ENCODE results near the gene TAS2R1.

DNA sequence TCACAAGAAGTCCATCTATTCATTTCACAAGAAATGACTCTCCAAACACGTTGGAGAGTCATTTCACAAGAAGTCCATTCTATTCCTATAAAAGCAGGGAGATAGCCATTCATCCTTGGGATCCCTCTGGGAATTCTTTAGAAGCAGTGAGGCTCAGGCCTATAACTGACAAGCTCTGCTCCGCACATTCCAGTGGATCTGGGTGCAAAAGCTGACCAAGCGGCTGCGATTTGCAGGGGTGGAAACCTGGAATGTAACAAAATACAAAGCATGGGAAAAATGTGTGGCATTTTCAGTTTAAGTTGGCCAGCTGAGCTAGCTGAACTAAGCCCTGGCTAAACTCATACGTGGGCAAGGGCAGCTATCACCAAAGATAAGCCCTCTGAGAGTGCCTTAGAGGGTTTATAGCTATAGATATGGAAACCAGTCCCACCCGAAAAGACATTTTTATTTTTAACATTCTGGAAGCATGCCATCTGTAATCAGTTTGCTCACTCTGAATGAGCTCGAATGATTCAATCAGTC, 8.7 kb downstream of the TAS2R1 start:
- TF ChIP-seq, protein P1, sequence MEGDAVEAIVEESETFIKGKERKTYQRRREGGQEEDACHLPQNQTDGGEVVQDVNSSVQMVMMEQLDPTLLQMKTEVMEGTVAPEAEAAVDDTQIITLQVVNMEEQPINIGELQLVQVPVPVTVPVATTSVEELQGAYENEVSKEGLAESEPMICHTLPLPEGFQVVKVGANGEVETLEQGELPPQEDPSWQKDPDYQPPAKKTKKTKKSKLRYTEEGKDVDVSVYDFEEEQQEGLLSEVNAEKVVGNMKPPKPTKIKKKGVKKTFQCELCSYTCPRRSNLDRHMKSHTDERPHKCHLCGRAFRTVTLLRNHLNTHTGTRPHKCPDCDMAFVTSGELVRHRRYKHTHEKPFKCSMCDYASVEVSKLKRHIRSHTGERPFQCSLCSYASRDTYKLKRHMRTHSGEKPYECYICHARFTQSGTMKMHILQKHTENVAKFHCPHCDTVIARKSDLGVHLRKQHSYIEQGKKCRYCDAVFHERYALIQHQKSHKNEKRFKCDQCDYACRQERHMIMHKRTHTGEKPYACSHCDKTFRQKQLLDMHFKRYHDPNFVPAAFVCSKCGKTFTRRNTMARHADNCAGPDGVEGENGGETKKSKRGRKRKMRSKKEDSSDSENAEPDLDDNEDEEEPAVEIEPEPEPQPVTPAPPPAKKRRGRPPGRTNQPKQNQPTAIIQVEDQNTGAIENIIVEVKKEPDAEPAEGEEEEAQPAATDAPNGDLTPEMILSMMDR (IDR thresholded peaks at IDR 0.05) = no peak
- TF ChIP-seq POLR2A (IDR thresholded peaks at IDR 0.05) = no peak

Data from esophagus squamous epithelium (tissue), 4 donors.